ENCODE results near the gene ESYT1.
A peak's percentile ranks its signal among the peaks of the same experiment; 100 is the strongest.
"Not testable (repeated sequence)": the region's sequence is repeated elsewhere in the genome, so short reads cannot be mapped to it uniquely, and the experiment has no call there.

The ESYT1 gene

DNA sequence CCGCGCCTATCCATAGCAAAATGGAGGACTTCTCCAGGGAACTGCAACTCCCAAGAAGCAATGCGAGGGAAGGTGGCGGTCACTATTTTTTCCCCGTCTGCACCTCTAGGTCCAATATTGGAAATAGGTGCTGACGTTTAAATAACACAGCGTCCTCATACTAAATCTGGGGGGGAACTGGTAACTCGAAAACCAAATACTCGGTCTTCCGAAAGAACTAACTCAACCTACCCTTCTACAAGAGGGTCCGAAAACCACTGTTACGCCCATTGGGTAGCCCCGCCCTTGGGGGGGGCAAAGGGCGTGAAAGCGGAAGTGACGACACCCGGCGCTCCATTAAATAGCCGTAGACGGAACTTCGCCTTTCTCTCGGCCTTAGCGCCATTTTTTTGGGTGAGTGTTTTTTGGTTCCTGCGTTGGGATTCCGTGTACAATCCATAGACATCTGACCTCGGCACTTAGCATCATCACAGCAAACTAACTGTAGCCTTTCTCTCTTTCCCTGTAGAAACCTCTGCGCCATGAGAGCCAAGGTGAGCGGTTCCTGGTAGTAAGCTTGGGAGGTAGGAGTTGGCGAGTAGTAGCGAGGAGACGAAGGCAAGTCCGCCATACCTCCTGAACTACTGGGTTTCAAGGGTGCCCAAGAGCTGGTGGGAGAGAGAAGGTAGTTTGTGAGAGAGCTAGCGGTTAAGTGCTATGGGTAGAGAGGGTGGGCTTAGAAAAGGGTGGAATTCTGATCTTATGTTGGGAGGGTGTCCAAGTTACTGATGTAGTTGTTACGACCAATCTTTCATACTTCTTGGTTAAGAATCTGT is 11.6 kb upstream of the ESYT1 start, which contains the start of gene RPL41:
RPL41 (plus strand) TSS at position 367 of the 815 bp plus-strand sequence.
- DNase-seq, result peak; percentile 86 to 89 (median 89)
- Histone ChIP-seq H3K27me3 (replicated peaks; ENCODE audit: control insufficient read depth, insufficient read depth, low read length, poor library complexity, severe bottlenecking) (no peaks in the 10 kb centered on the region), H3K36me3 (ENCODE audit: control insufficient read depth, insufficient read depth, low read length) (peaks cover 22% of the 10 kb centered on the region), H3K4me1 (ENCODE audit: control insufficient read depth, insufficient read depth, low read length, poor library complexity, severe bottlenecking) (peaks cover 29% of the 10 kb centered on the region), H3K9me3 (ENCODE audit: control insufficient read depth, low read length) (no peaks in the 10 kb centered on the region), H3K4me3 (ENCODE audit: insufficient read depth, low read depth, low read length, poor library complexity, severe bottlenecking) (peak within 1 kb of the TSS; percentile 84), H3K27ac (ENCODE audit: insufficient read depth, low read length, poor library complexity, severe bottlenecking) (peak within 1 kb of the TSS; percentile 92)

DNA sequence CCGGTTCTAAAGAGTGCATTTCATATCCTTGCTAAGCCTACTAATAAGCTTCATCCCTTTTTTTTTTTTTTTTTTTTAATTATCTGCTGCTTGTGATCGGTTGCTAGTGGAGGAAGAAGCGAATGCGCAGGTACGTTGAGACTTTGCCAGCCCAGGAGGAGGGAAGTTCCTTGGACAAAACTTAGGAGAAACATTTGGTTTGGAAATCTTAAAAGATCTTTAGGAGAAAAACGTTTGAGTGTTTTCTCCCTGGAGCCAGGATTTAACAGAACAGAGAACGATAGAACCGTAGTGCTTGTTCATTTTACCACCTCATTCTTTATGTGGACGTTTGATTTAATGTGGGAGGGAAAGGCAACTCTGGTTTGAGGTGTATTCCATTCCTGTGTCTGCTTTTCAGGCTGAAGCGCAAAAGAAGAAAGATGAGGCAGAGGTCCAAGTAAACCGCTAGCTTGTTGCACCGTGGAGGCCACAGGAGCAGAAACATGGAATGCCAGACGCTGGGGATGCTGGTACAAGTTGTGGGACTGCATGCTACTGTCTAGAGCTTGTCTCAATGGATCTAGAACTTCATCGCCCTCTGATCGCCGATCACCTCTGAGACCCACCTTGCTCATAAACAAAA is 10.9 kb upstream of the ESYT1 start:
- H3K36me3 ChIP-seq (ENCODE audit: control insufficient read depth, insufficient read depth, low read length), result peaks cover 23% of the 10 kb centered on the region
- peak overlapping the region; percentile 84 for H3K4me3 ChIP-seq (ENCODE audit: insufficient read depth, low read depth, low read length, poor library complexity, severe bottlenecking)
- not testable (repeated sequence) for H3K27me3 ChIP-seq (replicated peaks; ENCODE audit: control insufficient read depth, insufficient read depth, low read length, poor library complexity, severe bottlenecking); H3K9me3 ChIP-seq (ENCODE audit: control insufficient read depth, low read length); DNase-seq
- peak overlapping the region; percentile 92 for H3K27ac ChIP-seq (ENCODE audit: insufficient read depth, low read length, poor library complexity, severe bottlenecking)
- H3K4me1 ChIP-seq (ENCODE audit: control insufficient read depth, insufficient read depth, low read length, poor library complexity, severe bottlenecking), result peaks cover 29% of the 10 kb centered on the region

DNA sequence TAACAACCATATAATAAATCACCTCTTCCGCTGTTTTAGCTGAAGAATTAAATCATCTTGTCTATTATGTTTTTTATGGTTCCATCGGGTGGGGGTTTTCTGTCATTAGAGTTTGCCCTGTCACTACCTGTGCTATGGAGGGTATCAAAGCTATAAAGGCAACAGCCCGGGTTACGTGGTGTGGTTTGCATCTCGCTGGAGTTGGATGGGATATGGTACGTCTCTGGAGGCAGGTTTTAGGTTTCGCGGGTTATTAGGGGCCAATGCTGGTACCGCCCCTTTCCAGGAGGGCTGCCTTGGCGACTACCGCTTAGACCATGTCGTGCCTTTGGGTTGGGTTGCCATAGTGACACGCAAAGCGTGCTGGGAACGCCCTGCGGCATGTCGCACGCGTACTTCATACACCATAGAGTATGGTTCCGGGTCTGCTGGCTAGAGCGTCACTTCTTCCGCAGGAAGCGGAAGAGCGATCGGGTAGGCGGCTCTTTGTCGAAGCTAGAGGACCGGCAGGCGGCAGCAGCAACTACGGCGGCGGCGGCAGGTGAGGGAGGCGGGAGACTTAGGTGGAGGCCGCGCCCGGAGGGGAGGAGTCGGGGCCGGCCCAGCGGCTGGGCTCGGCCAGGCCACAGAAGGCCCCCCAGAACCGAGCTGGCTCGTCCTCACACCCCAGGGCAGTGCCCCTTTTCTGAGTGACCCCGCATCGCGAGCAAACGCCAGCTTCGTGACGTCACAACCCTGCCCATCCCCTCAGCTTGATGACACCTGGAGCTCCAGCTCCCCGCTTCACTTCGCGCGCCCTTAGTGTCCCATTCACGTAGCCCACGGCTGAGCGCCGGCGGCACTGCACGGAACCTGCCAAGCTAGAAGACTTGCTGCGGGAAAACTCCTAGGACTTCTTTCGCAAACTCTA is 10.0 kb upstream of the ESYT1 start, which contains the start of gene ZC3H10:
ZC3H10 (plus strand) TSS at position 489 of the 910 bp plus-strand sequence. CDS start 2,297 bp downstream, outside the sequence.
- Histone ChIP-seq H3K27ac (ENCODE audit: insufficient read depth, low read length, poor library complexity, severe bottlenecking) (peak within 1 kb of the TSS; percentile 92), H3K9me3 (ENCODE audit: control insufficient read depth, low read length) (no peaks in the 10 kb centered on the region), H3K4me3 (ENCODE audit: insufficient read depth, low read depth, low read length, poor library complexity, severe bottlenecking) (peak within 1 kb of the TSS; percentile 84), H3K36me3 (ENCODE audit: control insufficient read depth, insufficient read depth, low read length) (peaks cover 16% of the 10 kb centered on the region), H3K27me3 (replicated peaks; ENCODE audit: control insufficient read depth, insufficient read depth, low read length, poor library complexity, severe bottlenecking) (no peaks in the 10 kb centered on the region), H3K4me1 (ENCODE audit: control insufficient read depth, insufficient read depth, low read length, poor library complexity, severe bottlenecking) (peaks cover 29% of the 10 kb centered on the region)
- peak; percentile 97 to 99 (median 97) for DNase-seq

DNA sequence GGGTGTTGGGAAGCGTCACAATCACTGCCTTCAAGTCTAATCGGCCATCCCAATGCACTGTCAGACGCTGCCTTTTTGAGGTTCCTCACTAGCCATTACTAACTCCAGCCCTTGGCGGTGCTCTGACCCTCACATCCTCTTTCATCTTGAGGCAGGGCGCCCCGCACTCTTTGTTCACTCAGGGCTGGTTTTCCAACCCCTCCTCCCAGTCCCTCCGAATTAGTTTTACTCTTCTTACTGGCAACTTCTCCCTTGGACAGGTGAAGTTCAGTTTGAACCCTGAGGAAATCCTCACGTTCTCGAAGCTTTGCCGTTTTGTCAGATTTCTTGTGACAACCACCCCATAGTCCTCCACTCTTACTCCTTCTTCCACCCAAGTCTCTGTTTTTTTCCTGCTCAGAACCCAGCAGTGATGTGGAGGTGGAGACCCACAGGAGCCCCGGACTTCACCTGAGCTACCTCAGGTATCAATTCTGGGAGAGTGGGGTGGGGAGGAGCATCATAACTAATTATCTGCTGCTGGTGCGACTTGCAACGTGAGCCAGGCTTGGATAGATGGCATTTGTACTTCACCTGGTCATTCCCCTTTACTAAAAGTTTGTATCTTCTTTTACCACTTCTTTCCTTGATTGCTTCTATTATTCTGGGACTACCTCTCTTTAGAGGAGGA is 9.2 kb upstream of the ESYT1 start:
- Histone ChIP-seq H3K36me3 (ENCODE audit: control insufficient read depth, insufficient read depth, low read length) (peaks cover 16% of the 10 kb centered on the region), H3K27me3 (replicated peaks; ENCODE audit: control insufficient read depth, insufficient read depth, low read length, poor library complexity, severe bottlenecking) (no peaks in the 10 kb centered on the region), H3K4me3 (ENCODE audit: insufficient read depth, low read depth, low read length, poor library complexity, severe bottlenecking) (peak overlapping the region; percentile 54)

DNA sequence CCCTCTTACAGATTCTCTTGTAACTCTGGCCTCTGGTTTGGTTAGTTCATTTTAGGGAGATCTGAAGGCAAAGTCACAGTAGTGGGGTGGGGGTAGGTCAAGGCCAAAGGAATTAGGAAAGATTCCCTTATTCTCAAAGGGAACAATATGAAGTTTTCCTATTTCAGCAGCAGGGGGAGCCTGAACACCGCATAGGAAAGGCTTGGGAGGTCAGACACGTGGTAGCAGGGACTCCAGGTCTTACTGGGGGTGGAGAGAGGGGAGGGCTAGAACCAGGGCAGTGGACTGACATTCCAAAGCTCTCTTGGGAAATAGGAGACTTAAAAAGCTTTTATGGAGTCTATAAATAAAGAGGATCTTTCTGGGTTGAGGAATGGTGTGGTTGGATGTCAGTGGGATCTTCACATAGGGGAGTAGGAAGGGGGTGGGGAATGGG is 8.7 kb upstream of the ESYT1 start:
- Histone ChIP-seq H3K4me3 (ENCODE audit: insufficient read depth, low read depth, low read length, poor library complexity, severe bottlenecking) (peak overlapping the region; percentile 54), H3K36me3 (ENCODE audit: control insufficient read depth, insufficient read depth, low read length) (peaks cover 16% of the 10 kb centered on the region), H3K9me3 (ENCODE audit: control insufficient read depth, low read length) (no peaks in the 10 kb centered on the region), H3K27ac (ENCODE audit: insufficient read depth, low read length, poor library complexity, severe bottlenecking) (peak overlapping the region; percentile 92), H3K27me3 (replicated peaks; ENCODE audit: control insufficient read depth, insufficient read depth, low read length, poor library complexity, severe bottlenecking) (no peaks in the 10 kb centered on the region), H3K4me1 (ENCODE audit: control insufficient read depth, insufficient read depth, low read length, poor library complexity, severe bottlenecking) (peaks cover 29% of the 10 kb centered on the region)
- peak; percentile 24 to 56 (median 39) for DNase-seq

More for the DNA sequence above, 9.2 kb upstream of the ESYT1 start:
- no peak for DNase-seq
- H3K4me1 ChIP-seq (ENCODE audit: control insufficient read depth, insufficient read depth, low read length, poor library complexity, severe bottlenecking), result peaks cover 29% of the 10 kb centered on the region
- peak overlapping the region; percentile 92 for H3K27ac ChIP-seq (ENCODE audit: insufficient read depth, low read length, poor library complexity, severe bottlenecking)
- H3K9me3 ChIP-seq (ENCODE audit: control insufficient read depth, low read length), result no peaks in the 10 kb centered on the region

DNA sequence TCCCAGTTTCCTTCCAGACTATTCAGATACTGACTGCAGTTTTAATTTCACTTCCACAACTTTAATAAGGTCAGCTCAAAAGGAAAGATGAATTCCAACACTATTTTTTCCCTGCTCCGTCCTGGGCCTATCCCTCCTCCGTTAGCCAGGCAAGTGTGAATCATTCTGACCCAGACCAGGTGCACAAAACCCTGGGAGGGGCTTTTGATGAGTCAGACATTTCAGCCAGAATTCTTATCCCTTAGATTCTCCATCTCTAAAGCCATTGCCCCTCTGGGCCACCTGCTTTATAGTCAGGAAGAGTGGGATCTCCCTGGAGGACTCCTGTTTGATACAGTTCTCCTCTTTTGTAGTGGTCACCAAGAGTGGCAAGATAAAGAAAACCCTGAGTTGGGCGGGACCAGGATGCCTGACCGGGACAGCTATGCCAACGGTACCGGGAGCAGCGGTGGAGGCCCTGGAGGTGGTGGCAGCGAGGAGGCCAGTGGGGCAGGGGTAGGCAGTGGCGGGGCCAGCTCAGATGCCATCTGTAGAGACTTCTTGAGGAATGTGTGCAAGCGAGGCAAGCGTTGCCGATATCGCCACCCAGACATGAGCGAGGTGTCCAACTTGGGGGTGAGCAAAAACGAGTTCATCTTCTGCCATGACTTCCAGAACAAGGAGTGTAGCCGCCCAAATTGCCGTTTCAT is 7.8 kb upstream of the ESYT1 start:
- Histone ChIP-seq H3K4me3 (ENCODE audit: insufficient read depth, low read depth, low read length, poor library complexity, severe bottlenecking) (no peak overlapping the region), H3K36me3 (ENCODE audit: control insufficient read depth, insufficient read depth, low read length) (peaks cover 16% of the 10 kb centered on the region), H3K4me1 (ENCODE audit: control insufficient read depth, insufficient read depth, low read length, poor library complexity, severe bottlenecking) (peaks cover 29% of the 10 kb centered on the region), H3K27me3 (replicated peaks; ENCODE audit: control insufficient read depth, insufficient read depth, low read length, poor library complexity, severe bottlenecking) (no peaks in the 10 kb centered on the region), H3K27ac (ENCODE audit: insufficient read depth, low read length, poor library complexity, severe bottlenecking) (no peak overlapping the region), H3K9me3 (ENCODE audit: control insufficient read depth, low read length) (no peaks in the 10 kb centered on the region)
- DNase-seq, result no peak

DNA sequence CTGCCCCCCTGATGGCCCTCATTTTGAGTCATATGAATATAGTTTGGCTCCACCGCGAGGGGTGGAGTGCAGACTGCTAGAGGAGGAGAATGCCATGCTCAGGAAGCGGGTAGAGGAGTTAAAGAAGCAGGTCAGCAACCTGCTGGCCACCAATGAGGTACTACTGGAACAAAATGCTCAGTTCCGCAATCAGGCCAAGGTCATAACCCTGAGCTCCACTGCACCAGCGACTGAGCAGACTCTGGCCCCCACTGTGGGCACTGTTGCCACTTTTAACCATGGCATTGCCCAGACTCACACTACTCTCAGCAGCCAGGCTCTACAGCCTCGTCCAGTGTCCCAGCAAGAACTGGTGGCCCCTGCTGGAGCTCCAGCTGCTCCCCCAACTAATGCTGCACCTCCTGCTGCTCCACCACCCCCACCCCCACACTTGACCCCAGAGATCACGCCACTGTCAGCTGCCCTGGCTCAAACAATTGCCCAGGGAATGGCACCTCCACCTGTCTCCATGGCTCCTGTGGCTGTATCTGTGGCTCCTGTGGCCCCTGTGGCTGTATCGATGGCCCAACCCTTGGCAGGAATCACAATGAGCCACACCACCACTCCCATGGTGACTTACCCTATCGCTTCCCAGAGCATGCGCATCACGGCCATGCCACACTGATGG is 6.7 kb upstream of the ESYT1 start:
- H3K9me3 ChIP-seq (ENCODE audit: control insufficient read depth, low read length), result no peaks in the 10 kb centered on the region
- H3K4me1 ChIP-seq (ENCODE audit: control insufficient read depth, insufficient read depth, low read length, poor library complexity, severe bottlenecking), result peaks cover 34% of the 10 kb centered on the region
- H3K4me3 ChIP-seq (ENCODE audit: insufficient read depth, low read depth, low read length, poor library complexity, severe bottlenecking), result no peak overlapping the region
- H3K27ac ChIP-seq (ENCODE audit: insufficient read depth, low read length, poor library complexity, severe bottlenecking), result no peak overlapping the region
- peaks cover 16% of the 10 kb centered on the region for H3K36me3 ChIP-seq (ENCODE audit: control insufficient read depth, insufficient read depth, low read length)
- DNase-seq, result no peak
- H3K27me3 ChIP-seq (replicated peaks; ENCODE audit: control insufficient read depth, insufficient read depth, low read length, poor library complexity, severe bottlenecking), result no peaks in the 10 kb centered on the region

DNA sequence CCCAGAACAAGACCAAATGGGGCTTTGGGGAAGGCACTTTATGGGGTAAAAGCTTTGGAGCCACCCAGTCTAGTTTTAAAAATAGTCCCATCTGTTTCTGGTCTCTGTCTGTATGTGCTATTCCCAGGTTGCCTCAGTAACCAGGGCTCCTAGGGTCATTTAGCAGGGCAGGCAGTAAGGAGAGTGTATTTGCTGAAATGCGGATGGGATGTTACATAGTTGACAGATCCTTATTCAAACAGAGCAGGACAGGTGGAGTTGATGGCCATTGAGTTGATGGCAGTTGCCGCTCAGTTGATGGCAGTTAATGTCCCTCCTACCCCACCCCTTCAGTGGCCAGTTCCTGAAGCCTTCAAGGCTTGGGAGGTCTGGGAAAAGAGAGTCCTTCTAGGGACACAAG is 5.4 kb upstream of the ESYT1 start:
- Histone ChIP-seq H3K4me3 (ENCODE audit: insufficient read depth, low read depth, low read length, poor library complexity, severe bottlenecking) (no peak overlapping the region), H3K4me1 (ENCODE audit: control insufficient read depth, insufficient read depth, low read length, poor library complexity, severe bottlenecking) (peaks cover 37% of the 10 kb centered on the region), H3K27me3 (replicated peaks; ENCODE audit: control insufficient read depth, insufficient read depth, low read length, poor library complexity, severe bottlenecking) (no peaks in the 10 kb centered on the region), H3K36me3 (ENCODE audit: control insufficient read depth, insufficient read depth, low read length) (peaks cover 16% of the 10 kb centered on the region), H3K9me3 (ENCODE audit: control insufficient read depth, low read length) (no peaks in the 10 kb centered on the region), H3K27ac (ENCODE audit: insufficient read depth, low read length, poor library complexity, severe bottlenecking) (no peak overlapping the region)
- DNase-seq, result no peak
